Parathyroid adenoma (tissue), 2 donors: ENCODE measurements around the gene SPX.

Source experiments
- H2AFZ ChIP-seq: fragments of 300-600 bp; sonication (generic); one replicate; pipeline ENCODE4 v1.7.0; 2017; ENCODE audit warnings: antibody characterized with exemption, mild to moderate bottlenecking
- H3K27ac ChIP-seq: fragments of 300-600 bp; sonication (generic); one replicate; pipeline ENCODE4 v1.7.0; 2017
- H3K27me3 ChIP-seq: fragments of 300-600 bp; sonication (generic); one replicate; pipeline ENCODE4 v1.7.0; 2017; ENCODE audit warnings: low read length; ENCODE audit not compliant: control insufficient read depth, insufficient read depth
- H3K36me3 ChIP-seq: fragments of 300-600 bp; sonication (generic); one replicate; pipeline ENCODE4 v1.7.0; 2017; ENCODE audit warnings: low read length; ENCODE audit not compliant: control insufficient read depth, insufficient read depth
- H3K4me1 ChIP-seq: fragments of 300-600 bp; sonication (generic); one replicate; pipeline ENCODE4 v1.7.0; 2017; ENCODE audit warnings: control low read depth
- H3K4me2 ChIP-seq: fragments of 300-600 bp; sonication (generic); one replicate; pipeline ENCODE4 v1.7.0; 2017; ENCODE audit warnings: low read length
- H3K4me3 ChIP-seq: fragments of 300-600 bp; sonication (generic); one replicate; pipeline ENCODE4 v1.7.0; 2017; ENCODE audit warnings: low read depth, low read length
- H3K79me2 ChIP-seq: fragments of 300-600 bp; sonication (generic); one replicate; pipeline ENCODE4 v1.7.0; 2017; ENCODE audit warnings: control low read depth
- H3K9ac ChIP-seq: fragments of 300-600 bp; sonication (generic); one replicate; pipeline ENCODE4 v1.7.0; 2017; ENCODE audit warnings: mild to moderate bottlenecking
- H3K9me3 ChIP-seq: fragments of 300-600 bp; sonication (generic); one replicate; pipeline ENCODE4 v1.7.0; 2017; ENCODE audit warnings: low read length; ENCODE audit not compliant: control insufficient read depth
- CTCF ChIP-seq: fragments of 300-600 bp; sonication (generic); IDR thresholded peaks from one replicate; pipeline ENCODE4 v1.7.0; 2017; ENCODE audit warnings: antibody characterized with exemption, mild to moderate bottlenecking
- donor health status: primary hyperparathyroidism.

SPX gene

DNA sequence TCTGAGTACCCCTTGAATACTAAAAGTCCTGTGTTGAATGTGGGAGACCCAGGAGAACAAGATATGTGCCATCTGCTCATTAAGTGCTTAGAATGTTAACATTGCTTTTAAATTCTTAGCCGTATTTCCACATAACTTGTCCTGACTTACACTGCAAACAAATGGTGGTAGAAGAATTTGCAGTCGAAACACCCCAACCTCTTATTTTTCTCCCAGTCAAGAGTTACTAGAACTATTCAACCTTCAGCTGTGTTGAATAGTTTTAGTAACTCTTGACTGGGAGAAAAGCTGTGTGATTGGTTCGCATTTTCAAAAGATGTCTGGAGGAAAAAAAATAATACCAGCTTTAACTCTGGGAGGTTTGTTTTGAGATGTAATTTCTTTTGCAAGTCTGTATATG, 7.6 kb upstream of the SPX start:
- H3K79me2 ChIP-seq, result no peaks in the 10 kb centered on the region
- no peak overlapping the region for H3K27ac ChIP-seq
- no peaks in the 10 kb centered on the region for H3K9me3 ChIP-seq
- H3K4me2 ChIP-seq, result no peak overlapping the region
- no peak overlapping the region for H3K9ac ChIP-seq
- H3K4me3 ChIP-seq, result no peak overlapping the region
- H3K4me1 ChIP-seq, result no peaks in the 10 kb centered on the region
- no peaks in the 10 kb centered on the region for H3K36me3 ChIP-seq
- no peak overlapping the region for H2AFZ ChIP-seq
- TF ChIP-seq CTCF, result no peak
- no peaks in the 10 kb centered on the region for H3K27me3 ChIP-seq

GRCh38 chr12:21521541-21521940, 4.6 kb upstream of the SPX start:
- TF ChIP-seq CTCF, result no peak

DNA sequence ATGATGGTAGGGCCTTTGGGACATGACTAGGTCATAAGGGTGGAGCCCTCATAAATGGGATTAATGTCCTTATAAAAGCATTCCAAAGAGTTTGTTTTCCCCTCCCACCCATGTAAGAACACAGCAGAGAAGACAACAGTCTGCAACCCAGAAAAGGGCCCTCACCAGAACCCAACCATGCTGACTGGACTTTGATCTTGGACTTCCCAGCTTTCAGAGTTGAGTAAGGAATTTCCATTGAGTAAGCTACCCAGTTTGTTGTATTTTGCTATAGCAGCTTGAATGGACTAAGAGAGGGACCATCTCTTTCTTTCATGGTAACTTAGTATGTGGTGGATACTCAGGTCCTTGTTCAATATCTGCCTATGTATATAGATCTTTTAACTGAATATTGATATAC, 2.9 kb upstream of the SPX start:
- TF ChIP-seq CTCF, result no peak
- no peak overlapping the region for H3K27ac ChIP-seq
- no peak overlapping the region for H3K9ac ChIP-seq
- no peak overlapping the region for H2AFZ ChIP-seq
- no peaks in the 10 kb centered on the region for H3K79me2 ChIP-seq
- H3K36me3 ChIP-seq, result no peaks in the 10 kb centered on the region
- no peaks in the 10 kb centered on the region for H3K27me3 ChIP-seq
- H3K4me1 ChIP-seq, result no peaks in the 10 kb centered on the region
- H3K4me2 ChIP-seq, result no peak overlapping the region
- H3K9me3 ChIP-seq, result no peaks in the 10 kb centered on the region
- no peak overlapping the region for H3K4me3 ChIP-seq

More at GRCh38 chr12:21521541-21521940, 4.6 kb upstream of the SPX start:
- H3K9me3 ChIP-seq, result no peaks in the 10 kb centered on the region
- H3K27me3 ChIP-seq, result no peaks in the 10 kb centered on the region
- H3K9ac ChIP-seq, result no peak overlapping the region
- no peak overlapping the region for H2AFZ ChIP-seq
- no peak overlapping the region for H3K4me3 ChIP-seq
- H3K79me2 ChIP-seq, result no peaks in the 10 kb centered on the region
- H3K36me3 ChIP-seq, result no peaks in the 10 kb centered on the region
- no peak overlapping the region for H3K27ac ChIP-seq
- H3K4me2 ChIP-seq, result no peak overlapping the region
- no peaks in the 10 kb centered on the region for H3K4me1 ChIP-seq

- no peak overlapping the region for H3K9ac ChIP-seq
- H3K9me3 ChIP-seq, result no peaks in the 10 kb centered on the region
- H3K27ac ChIP-seq, result no peak overlapping the region
- TF ChIP-seq CTCF, result no peak
- peak overlapping the region; percentile 63 for H3K4me3 ChIP-seq
- H3K79me2 ChIP-seq, result no peaks in the 10 kb centered on the region
- peak overlapping the region; percentile 90 for H2AFZ ChIP-seq
- H3K36me3 ChIP-seq, result no peaks in the 10 kb centered on the region
- no peaks in the 10 kb centered on the region for H3K4me1 ChIP-seq
- H3K27me3 ChIP-seq, result no peaks in the 10 kb centered on the region
- H3K4me2 ChIP-seq, result peak overlapping the region; percentile 97
Measured at GRCh38 chr12:21526721-21527345, 737 bp downstream of the SPX start.
